ENCODE results near the gene RTKN. TPM values are rescaled to one million over a fixed set of nuclear protein-coding genes. Genes with fewer than 3 reads are reported as not detected.

RTKN gene
- total and polyA plus RNA-seq, 12 donors = 7.4 to 35.6 (median 14.1) TPM

DNA sequence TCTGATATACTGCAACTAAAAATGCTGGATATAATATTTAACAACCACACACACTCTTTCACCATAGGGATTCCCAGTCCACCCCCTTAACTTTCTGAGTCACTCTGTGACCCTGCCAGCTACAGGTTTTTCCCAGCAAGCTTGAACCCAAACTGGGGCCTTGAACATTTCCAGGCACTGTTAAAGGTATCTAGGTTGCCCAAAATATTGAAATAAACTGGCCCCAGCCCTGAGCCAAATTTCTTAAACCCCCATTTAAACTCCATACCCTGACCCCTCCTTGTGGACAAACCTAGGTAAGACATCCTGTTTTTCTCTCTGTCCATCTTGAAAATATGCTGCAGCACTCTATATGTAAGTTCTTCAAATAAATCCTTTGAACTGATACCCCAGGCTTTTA, 42.0 kb downstream of the RTKN start:
- H3K4me1 ChIP-seq (replicated peaks in 1 of 2) = no peaks in the 10 kb centered on the region
- DNase-seq = peak in 3 of 7 donors; percentile 26 to 57 (median 31)
- no peak overlapping the region for H3K4me3 ChIP-seq
- H3K27me3 ChIP-seq = no peaks in the 10 kb centered on the region
- H3K27ac ChIP-seq = no peak overlapping the region
- intact Hi-C loops (cut with DNase I) = loop anchor here (10.0 kb wide), 2 partner anchors 65 to 145 kb away; no protein-coding TSS in a partner anchor
- H3K36me3 ChIP-seq (replicated peaks in 1 of 2) = no peaks in the 10 kb centered on the region
- H3K9me3 ChIP-seq (replicated peaks in 1 of 3) = no peaks in the 10 kb centered on the region
- TF ChIP-seq POLR2A (IDR thresholded peaks at IDR 0.05) = no peak
- TF ChIP-seq, protein P1, sequence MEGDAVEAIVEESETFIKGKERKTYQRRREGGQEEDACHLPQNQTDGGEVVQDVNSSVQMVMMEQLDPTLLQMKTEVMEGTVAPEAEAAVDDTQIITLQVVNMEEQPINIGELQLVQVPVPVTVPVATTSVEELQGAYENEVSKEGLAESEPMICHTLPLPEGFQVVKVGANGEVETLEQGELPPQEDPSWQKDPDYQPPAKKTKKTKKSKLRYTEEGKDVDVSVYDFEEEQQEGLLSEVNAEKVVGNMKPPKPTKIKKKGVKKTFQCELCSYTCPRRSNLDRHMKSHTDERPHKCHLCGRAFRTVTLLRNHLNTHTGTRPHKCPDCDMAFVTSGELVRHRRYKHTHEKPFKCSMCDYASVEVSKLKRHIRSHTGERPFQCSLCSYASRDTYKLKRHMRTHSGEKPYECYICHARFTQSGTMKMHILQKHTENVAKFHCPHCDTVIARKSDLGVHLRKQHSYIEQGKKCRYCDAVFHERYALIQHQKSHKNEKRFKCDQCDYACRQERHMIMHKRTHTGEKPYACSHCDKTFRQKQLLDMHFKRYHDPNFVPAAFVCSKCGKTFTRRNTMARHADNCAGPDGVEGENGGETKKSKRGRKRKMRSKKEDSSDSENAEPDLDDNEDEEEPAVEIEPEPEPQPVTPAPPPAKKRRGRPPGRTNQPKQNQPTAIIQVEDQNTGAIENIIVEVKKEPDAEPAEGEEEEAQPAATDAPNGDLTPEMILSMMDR (IDR thresholded peaks at IDR 0.05) = peak; percentile 31 to 59 (median 51)

- H3K27me3 ChIP-seq = no peaks in the 10 kb centered on the region
- no peaks in the 10 kb centered on the region for H3K36me3 ChIP-seq (replicated peaks in 1 of 2)
- intact Hi-C loops (cut with DNase I) = loop anchor here (10.0 kb wide), 2 partner anchors 61 to 141 kb away; no protein-coding TSS in a partner anchor
- peaks cover 0 to 5% of the 10 kb centered on the region in 2 donors for H3K4me1 ChIP-seq (replicated peaks in 1 of 2)
- no peak for DNase-seq
- H3K9me3 ChIP-seq (replicated peaks in 1 of 3) = no peaks in the 10 kb centered on the region
- no peak overlapping the region for H3K4me3 ChIP-seq
- TF ChIP-seq, protein P1 (IDR thresholded peaks at IDR 0.05) = no peak
- no peak for TF ChIP-seq POLR2A (IDR thresholded peaks at IDR 0.05)
- 90 to 93% (median 92%) methylated on average over 2 of the region's 2 CpGs for WGBS, 4 donors
- H3K27ac ChIP-seq = no peak overlapping the region
Observed at GRCh38 chr2:74396149-74396548, 45.6 kb downstream of the RTKN start.

DNA sequence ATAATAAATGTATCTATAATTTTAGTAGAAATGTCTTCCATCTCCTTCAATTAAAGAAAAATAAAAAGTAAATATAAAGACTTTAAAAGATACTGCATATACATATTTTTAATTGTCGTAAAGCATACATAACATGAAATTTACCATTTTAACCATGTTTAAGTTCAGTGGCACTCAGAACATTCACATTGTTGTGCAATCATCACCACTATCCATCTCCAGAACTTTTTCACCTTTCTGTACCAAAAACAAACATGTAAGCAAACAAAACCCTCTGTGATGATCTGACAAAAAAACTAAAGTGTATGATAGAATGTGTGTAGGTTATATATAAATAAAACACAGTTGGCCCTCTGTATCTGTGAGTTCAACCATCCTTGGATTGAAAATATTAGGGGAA, 48.2 kb downstream of the RTKN start:
- H3K4me3 ChIP-seq = no peak overlapping the region
- TF ChIP-seq, protein P1 (IDR thresholded peaks at IDR 0.05) = no peak
- no peaks in the 10 kb centered on the region for H3K9me3 ChIP-seq (replicated peaks in 1 of 3)
- H3K27ac ChIP-seq = no peak overlapping the region
- 65 to 84% (median 73%) methylated on average over 1 of the region's 1 CpG for WGBS, 4 donors
- no peak for DNase-seq
- no peaks in the 10 kb centered on the region for H3K36me3 ChIP-seq (replicated peaks in 1 of 2)
- no peaks in the 10 kb centered on the region for H3K27me3 ChIP-seq
- intact Hi-C loops (cut with DNase I) = loop anchor here (10.0 kb wide), 2 partner anchors 59 to 139 kb away; no protein-coding TSS in a partner anchor
- peaks cover 11 to 27% of the 10 kb centered on the region in 2 donors for H3K4me1 ChIP-seq (replicated peaks in 1 of 2)

GRCh38 chr2:74392449-74392743, 49.3 kb downstream of the RTKN start:
- DNase-seq = no peak
- Histone ChIP-seq H3K27me3 (no peaks in the 10 kb centered on the region), H3K36me3 (replicated peaks in 1 of 2) (no peaks in the 10 kb centered on the region), H3K4me3 (peak overlapping the region in 1 of 4 donors; percentile 85), H3K27ac (no peak overlapping the region), H3K9me3 (replicated peaks in 1 of 3) (no peaks in the 10 kb centered on the region), H3K4me1 (replicated peaks in 1 of 2) (peaks cover 16 to 34% of the 10 kb centered on the region in 2 donors)
- intact Hi-C loops (cut with DNase I) = loop anchor here (10.0 kb wide), 2 partner anchors 58 to 138 kb away; no protein-coding TSS in a partner anchor
- WGBS, 4 donors = 68 to 74% (median 70%) methylated on average over 13 of the region's 13 CpGs
- no peak for TF ChIP-seq POLR2A (IDR thresholded peaks at IDR 0.05)
- TF ChIP-seq, protein P1 (IDR thresholded peaks at IDR 0.05) = no peak

All from adrenal gland (tissue), 12 donors.